ENCODE measurements around the gene ZNF672. TPM values are rescaled to one million over a fixed set of nuclear protein-coding genes. Genes with fewer than 3 reads are reported as not detected.
"Not testable (repeated sequence)": the region's sequence is repeated elsewhere in the genome, so short reads cannot be mapped to it uniquely, and the experiment has no call there.

Gene ZNF672
- total RNA-seq, 4 donors from 2014 or later = 22.4 to 38.4 (median 31.8) TPM

DNA sequence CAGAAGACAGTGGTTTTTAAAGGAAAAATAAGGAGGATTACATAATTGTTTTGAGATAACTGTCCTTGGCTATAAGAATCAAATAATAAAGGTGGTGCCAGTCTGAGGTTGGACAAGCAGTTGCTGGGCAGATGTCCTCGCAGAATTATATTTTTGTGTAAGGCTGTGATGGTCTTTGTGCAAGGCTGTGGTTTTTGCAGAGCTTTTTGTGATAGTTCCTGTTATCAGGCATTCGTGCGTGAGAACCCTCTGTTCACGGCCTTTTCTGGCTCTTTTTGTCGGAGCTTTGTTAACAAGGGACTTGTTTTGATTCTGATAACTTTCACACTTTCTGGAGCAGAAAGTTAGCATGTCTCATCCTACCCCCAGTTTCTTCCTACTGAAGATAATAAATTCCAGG lies 45.7 kb upstream of the ZNF672 start:
- DNase-seq (ENCODE audit: low spot score in 2 of 2) = no peak
- Histone ChIP-seq H3K4me1 (no peaks in the 10 kb centered on the region), H3K27ac (no peak overlapping the region), H3K36me3 (no peaks in the 10 kb centered on the region), H3K27me3 (no peaks in the 10 kb centered on the region), H3K9me3 (peaks cover 0 to 22% (median 0%) of the 10 kb centered on the region in 4 donors), H3K4me3 (no peak overlapping the region)
- TF ChIP-seq EP300 (IDR thresholded peaks at IDR 0.05) (no peak), POLR2A (IDR thresholded peaks at IDR 0.05) (no peak)
- TF ChIP-seq, protein P1, sequence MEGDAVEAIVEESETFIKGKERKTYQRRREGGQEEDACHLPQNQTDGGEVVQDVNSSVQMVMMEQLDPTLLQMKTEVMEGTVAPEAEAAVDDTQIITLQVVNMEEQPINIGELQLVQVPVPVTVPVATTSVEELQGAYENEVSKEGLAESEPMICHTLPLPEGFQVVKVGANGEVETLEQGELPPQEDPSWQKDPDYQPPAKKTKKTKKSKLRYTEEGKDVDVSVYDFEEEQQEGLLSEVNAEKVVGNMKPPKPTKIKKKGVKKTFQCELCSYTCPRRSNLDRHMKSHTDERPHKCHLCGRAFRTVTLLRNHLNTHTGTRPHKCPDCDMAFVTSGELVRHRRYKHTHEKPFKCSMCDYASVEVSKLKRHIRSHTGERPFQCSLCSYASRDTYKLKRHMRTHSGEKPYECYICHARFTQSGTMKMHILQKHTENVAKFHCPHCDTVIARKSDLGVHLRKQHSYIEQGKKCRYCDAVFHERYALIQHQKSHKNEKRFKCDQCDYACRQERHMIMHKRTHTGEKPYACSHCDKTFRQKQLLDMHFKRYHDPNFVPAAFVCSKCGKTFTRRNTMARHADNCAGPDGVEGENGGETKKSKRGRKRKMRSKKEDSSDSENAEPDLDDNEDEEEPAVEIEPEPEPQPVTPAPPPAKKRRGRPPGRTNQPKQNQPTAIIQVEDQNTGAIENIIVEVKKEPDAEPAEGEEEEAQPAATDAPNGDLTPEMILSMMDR (IDR thresholded peaks at IDR 0.05) = no peak
- WGBS, 2 donors = 78 to 82% methylated on average over 5 of the region's 5 CpGs

DNA sequence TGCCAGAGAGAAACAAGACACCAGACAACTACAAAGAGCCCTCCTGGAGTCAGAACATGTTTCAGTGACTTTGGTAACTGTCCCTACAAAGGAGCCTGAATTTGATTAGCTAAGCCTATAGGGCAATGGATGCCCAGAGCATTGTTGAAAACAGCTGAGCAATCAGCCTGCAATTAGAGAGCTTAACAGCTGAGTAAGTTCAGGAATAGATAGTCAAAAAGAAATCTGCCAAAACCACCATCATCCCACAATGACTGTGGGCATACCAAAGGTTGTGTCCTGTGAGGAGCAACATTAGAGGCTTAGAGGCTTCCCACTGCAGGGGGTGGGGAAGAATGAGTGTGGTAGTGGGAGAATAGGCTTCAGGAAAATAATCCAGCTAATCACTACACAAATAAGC lies 44.4 kb upstream of the ZNF672 start:
- Histone ChIP-seq H3K9me3 (peaks cover 0 to 22% (median 0%) of the 10 kb centered on the region in 4 donors), H3K36me3 (no peaks in the 10 kb centered on the region), H3K27ac (no peak overlapping the region), H3K4me1 (no peaks in the 10 kb centered on the region), H3K27me3 (no peaks in the 10 kb centered on the region), H3K4me3 (no peak overlapping the region)
- no peak for DNase-seq (ENCODE audit: low spot score in 2 of 2)
- TF ChIP-seq, protein P1 (IDR thresholded peaks at IDR 0.05) = no peak
- TF ChIP-seq EP300 (IDR thresholded peaks at IDR 0.05) (no peak), POLR2A (IDR thresholded peaks at IDR 0.05) (no peak)

DNA sequence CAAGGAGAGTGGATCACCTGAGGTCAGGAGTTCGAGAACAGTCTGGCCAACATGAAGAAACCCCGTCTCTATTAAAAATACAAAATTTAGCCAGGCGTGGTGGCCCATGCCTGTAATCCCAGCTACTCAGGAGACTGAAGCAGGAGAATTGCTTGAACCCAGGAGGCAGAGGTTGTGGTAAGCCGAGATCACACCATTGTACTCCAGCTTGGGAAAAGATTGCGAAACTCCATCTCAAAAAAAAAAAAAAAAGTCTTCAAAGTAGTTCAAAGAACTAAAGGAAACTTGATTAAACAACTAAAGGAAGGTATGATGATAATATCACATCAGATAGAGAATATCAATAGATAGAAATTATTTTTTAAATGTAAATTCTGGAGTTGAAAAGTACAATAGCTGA lies 43.4 kb upstream of the ZNF672 start:
- WGBS, 2 donors = 88 to 92% methylated on average over 5 of the region's 5 CpGs
- not testable (repeated sequence) for H3K27me3 ChIP-seq; H3K4me3 ChIP-seq; H3K27ac ChIP-seq; H3K4me1 ChIP-seq; H3K36me3 ChIP-seq; DNase-seq (ENCODE audit: low spot score in 2 of 2)
- peaks cover 0 to 22% (median 0%) of the 10 kb centered on the region in 4 donors for H3K9me3 ChIP-seq

DNA sequence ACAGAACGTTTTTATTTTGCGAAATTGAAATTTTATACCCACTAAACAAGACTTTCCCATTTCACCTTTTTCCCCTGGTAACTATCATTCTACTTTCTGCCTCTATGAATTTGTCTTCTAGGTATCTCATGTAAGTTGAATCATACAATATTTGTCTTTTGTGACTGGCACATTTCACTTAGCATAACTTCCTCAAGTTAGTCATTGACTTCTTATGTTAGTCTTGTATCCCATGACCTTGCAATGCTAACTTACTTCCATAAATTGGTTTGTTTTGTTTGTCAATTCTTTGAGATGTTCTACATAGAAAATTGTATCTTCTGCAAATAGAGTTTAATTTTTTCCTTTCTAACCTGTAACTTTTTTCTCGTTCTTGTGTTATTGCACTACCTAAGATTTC lies 39.2 kb upstream of the ZNF672 start:
- Histone ChIP-seq H3K27me3 (no peaks in the 10 kb centered on the region), H3K27ac (no peak overlapping the region), H3K4me1 (no peaks in the 10 kb centered on the region), H3K4me3 (no peak overlapping the region), H3K9me3 (peaks cover 0 to 20% (median 0%) of the 10 kb centered on the region in 4 donors), H3K36me3 (no peaks in the 10 kb centered on the region)
- TF ChIP-seq EP300 (IDR thresholded peaks at IDR 0.05) = no peak
- TF ChIP-seq, protein P1 (IDR thresholded peaks at IDR 0.05) = no peak
- no peak for TF ChIP-seq POLR2A (IDR thresholded peaks at IDR 0.05)
- no peak for DNase-seq (ENCODE audit: low spot score in 2 of 2)
- 81 to 87% methylated on average over 3 of the region's 3 CpGs for WGBS, 2 donors

DNA sequence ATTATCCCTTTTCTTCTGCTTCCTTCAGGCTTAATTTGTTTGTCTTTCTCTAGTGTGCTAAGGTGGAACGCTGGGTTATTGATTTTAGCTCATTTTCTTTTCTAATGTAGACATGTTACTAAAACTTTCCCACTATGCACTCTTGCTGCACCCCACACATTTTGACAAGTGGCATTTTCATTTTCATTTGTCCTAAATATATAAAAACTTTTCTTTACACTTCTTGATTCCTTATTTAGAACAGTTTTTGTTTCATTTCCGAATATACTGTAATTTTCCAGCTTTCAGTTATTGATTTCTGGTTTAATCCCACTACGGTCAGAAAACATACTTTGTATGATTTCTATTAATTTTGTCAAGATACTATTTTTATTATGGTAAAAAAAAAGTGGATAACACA lies 37.6 kb upstream of the ZNF672 start:
- Histone ChIP-seq H3K4me3 (no peak overlapping the region), H3K9me3 (peaks cover 0 to 4% (median 0%) of the 10 kb centered on the region in 4 donors), H3K4me1 (peaks cover 0 to 5% (median 0%) of the 10 kb centered on the region in 4 donors), H3K36me3 (no peaks in the 10 kb centered on the region), H3K27me3 (no peaks in the 10 kb centered on the region), H3K27ac (no peak overlapping the region)
- WGBS, 2 donors = 78 to 80% methylated on average over 3 of the region's 3 CpGs
- DNase-seq (ENCODE audit: low spot score in 2 of 2) = no peak
- TF ChIP-seq, protein P1 (IDR thresholded peaks at IDR 0.05) = no peak
- TF ChIP-seq EP300 (IDR thresholded peaks at IDR 0.05) (no peak), POLR2A (IDR thresholded peaks at IDR 0.05) (no peak)

DNA sequence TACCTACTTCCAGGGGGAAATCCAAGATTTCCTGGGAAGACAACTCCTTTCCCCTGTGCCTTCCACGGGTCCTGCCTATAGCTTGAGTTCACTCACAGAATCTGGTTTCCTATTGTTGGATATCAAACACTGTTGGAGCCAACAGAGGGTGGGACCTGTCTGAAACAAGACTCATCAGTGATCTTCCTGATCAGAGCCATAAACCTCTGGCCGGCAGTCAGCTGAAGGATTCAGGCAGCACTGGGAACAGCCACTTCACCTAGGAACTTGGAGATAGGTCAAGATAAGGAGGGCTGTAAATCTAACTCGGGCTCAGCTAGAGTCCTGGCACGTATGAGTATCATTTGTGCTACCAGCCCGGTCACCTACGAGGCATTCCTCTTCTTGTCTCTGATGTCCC lies 35.6 kb upstream of the ZNF672 start:
- H3K9me3 ChIP-seq = no peaks in the 10 kb centered on the region
- no peak overlapping the region for H3K4me3 ChIP-seq
- no peaks in the 10 kb centered on the region for H3K36me3 ChIP-seq
- no peak for TF ChIP-seq EP300 (IDR thresholded peaks at IDR 0.05)
- TF ChIP-seq POLR2A (IDR thresholded peaks at IDR 0.05) = no peak
- TF ChIP-seq, protein P1 (IDR thresholded peaks at IDR 0.05) = no peak
- no peak overlapping the region for H3K27ac ChIP-seq
- H3K27me3 ChIP-seq = no peaks in the 10 kb centered on the region
- 83 to 85% methylated on average over 6 of the region's 6 CpGs for WGBS, 2 donors
- H3K4me1 ChIP-seq = peaks cover 0 to 11% (median 4%) of the 10 kb centered on the region in 4 donors
- no peak for DNase-seq (ENCODE audit: low spot score in 2 of 2)

DNA sequence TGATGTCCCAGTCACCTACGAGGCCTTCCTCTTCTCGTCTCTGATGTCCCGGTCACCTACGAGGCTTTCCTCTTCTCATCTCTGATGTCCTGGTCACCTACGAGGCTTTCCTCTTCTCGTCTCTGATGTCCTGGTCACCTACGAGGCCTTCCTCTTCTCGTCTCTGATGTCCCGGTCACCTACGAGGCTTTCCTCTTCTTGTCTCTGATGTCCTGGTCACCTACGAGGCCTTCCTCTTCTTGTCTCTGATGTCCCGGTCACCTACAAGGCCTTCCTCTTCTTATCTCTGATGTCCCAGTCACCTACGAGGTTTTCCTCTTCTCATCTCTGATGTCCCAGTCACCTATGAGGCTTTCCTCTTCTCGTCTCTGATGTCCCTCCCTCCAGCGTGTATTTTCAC lies 34.5 kb upstream of the ZNF672 start:
- not testable (repeated sequence) for H3K27me3 ChIP-seq; H3K4me3 ChIP-seq; DNase-seq (ENCODE audit: low spot score in 2 of 2); H3K27ac ChIP-seq; H3K9me3 ChIP-seq; H3K36me3 ChIP-seq
- H3K4me1 ChIP-seq = peaks cover 0 to 11% (median 4%) of the 10 kb centered on the region in 4 donors
- 88 to 89% methylated on average over 15 of the region's 15 CpGs for WGBS, 2 donors
